K562 (cell line): Measurements from ENCODE around the gene ZNF506. TPM values are rescaled to one million over a fixed set of nuclear protein-coding genes. Genes with fewer than 3 reads are reported as not detected.

Source experiments
- ATF1 ChIP-seq, 2 experiments: fragments of 450-650 bp in 1 of 2; IDR thresholded peaks; 2 replicates each; pipeline ENCODE4 v1.6.1; 2016; ENCODE audit warnings: missing compliant biosample characterization in 1 of 2, missing genetic modification characterization in 1 of 2
- BRD4 ChIP-seq: fragments of 200-600 bp; sonication (generic); IDR thresholded peaks from 2 replicates; pipeline ENCODE4 v1.6.1; 2017; ENCODE audit warnings: inconsistent platforms
- ELF1 ChIP-seq: fragments of 200-800 bp; sonication (Bioruptor generic); IDR thresholded peaks from 2 replicates; pipeline ENCODE4 v1.6.1; 2016; ENCODE audit warnings: missing genetic modification characterization, missing compliant biosample characterization
- ID3 ChIP-seq, 2 experiments: fragments of 250-450 bp in 1 of 2; fragments of 450-650 bp in 1 of 2; sonication (Bioruptor Pico) in 1 of 2; IDR thresholded peaks; 2 replicates each; pipeline versions ENCODE4 v1.6.1 to v1.8.0; 2016 to 2021; ENCODE audit warnings: mild to moderate bottlenecking in 2 of 2, moderate library complexity in 2 of 2, missing compliant biosample characterization in 1 of 2, missing genetic modification characterization in 1 of 2
- MCM7 ChIP-seq, 2 experiments: fragments of 450-650 bp; IDR thresholded peaks; 2 replicates each; pipeline ENCODE4 v1.6.1; 2016 to 2018
- NFXL1 ChIP-seq: fragments of 450-650 bp; formaldehyde crosslinking; IDR thresholded peaks from 2 replicates; pipeline ENCODE4 v1.4.0; 2021; ENCODE audit warnings: mild to moderate bottlenecking
- NR4A1 ChIP-seq, 2 experiments: fragments of 250-450 bp in 1 of 2; fragments of 450-650 bp in 1 of 2; sonication (Bioruptor Pico) in 1 of 2; IDR thresholded peaks; 2 replicates each; pipeline versions ENCODE4 v1.4.0 to v1.6.1; 2016 to 2020; ENCODE audit warnings: mild to moderate bottlenecking in 2 of 2, missing compliant biosample characterization in 1 of 2, missing genetic modification characterization in 1 of 2, moderate library complexity in 1 of 2
- POLR2B ChIP-seq: fragments of 450-650 bp; IDR thresholded peaks from 2 replicates; pipeline ENCODE4 v1.6.1; 2018; ENCODE audit warnings: low read depth; ENCODE audit not compliant: partially characterized antibody
- POLR2H ChIP-seq: IDR thresholded peaks from 2 replicates; pipeline ENCODE4 v1.6.1; 2016; ENCODE audit warnings: missing genetic modification characterization, low read depth, mild to moderate bottlenecking, control low read depth, missing compliant biosample characterization, moderate library complexity
- RBM17 ChIP-seq: fragments of 200-400 bp; formaldehyde crosslinking; IDR thresholded peaks from 2 replicates; pipeline ENCODE4 v1.6.1; 2017; ENCODE audit warnings: low read depth, mild to moderate bottlenecking, low read length, borderline replicate concordance
- TAL1 ChIP-seq: fragments of 450-650 bp; IDR thresholded peaks from 2 replicates; pipeline ENCODE4 v1.6.1; 2016; ENCODE audit warnings: mild to moderate bottlenecking
- YY1 ChIP-seq, 3 experiments: IDR thresholded peaks; 2 replicates each; pipeline ENCODE4 v1.6.1; 2011; ENCODE audit warnings: low read length in 2 of 3, mild to moderate bottlenecking in 2 of 3, moderate library complexity in 2 of 3, borderline replicate concordance in 1 of 3, control low read depth in 1 of 3, low read depth in 1 of 3; ENCODE audit not compliant: insufficient read depth in 3 of 3, insufficient replicate concordance in 2 of 3, control insufficient read depth in 1 of 3, insufficient read length in 1 of 3; ENCODE audit errors: extremely low read depth in 1 of 3
- ZBTB11 ChIP-seq, 3 experiments: fragments of 200-800 bp in 1 of 3; fragments of 250-450 bp in 1 of 3; fragments of 450-650 bp in 1 of 3; sonication (Bioruptor Pico) in 1 of 3; sonication (Bioruptor generic) in 1 of 3; formaldehyde crosslinking in 1 of 3; IDR thresholded peaks; 2 replicates each; pipeline versions ENCODE4 v1.6.1 to v1.8.0; 2016 to 2022; ENCODE audit warnings: mild to moderate bottlenecking in 2 of 3, missing genetic modification characterization in 2 of 3, missing compliant biosample characterization in 1 of 3, moderate library complexity in 1 of 3
- ZNF384 ChIP-seq: IDR thresholded peaks from 2 replicates; pipeline ENCODE4 v1.6.1; 2012; ENCODE audit warnings: low read depth, low read length, improper control_type of control experiment
- ZNF511 ChIP-seq: sonication (generic); formaldehyde crosslinking; IDR thresholded peaks from 2 replicates; pipeline ENCODE4 v1.8.0; 2022; ENCODE audit warnings: mild to moderate bottlenecking, missing genetic modification reagents
- ZNF778 ChIP-seq: fragments of 450-650 bp; formaldehyde crosslinking; IDR thresholded peaks from 2 replicates; pipeline ENCODE4 v1.4.0; 2020; ENCODE audit warnings: mild to moderate bottlenecking, moderate library complexity
- polyA plus RNA-seq, 8 experiments: library from polyadenylated mRNA; depleted of rRNA in 4 of 8; stranded (reverse) in 5 of 8; unstranded in 3 of 8; fragments of >200 nt; fragmentation: Nextera tagmentation in 2 of 8; fragmentation: Illumina TruSeq in 1 of 8; extraction: Ambion mirVana in 2 of 8; extraction: Trizol in 1 of 8; gene quantifications; 2 replicates each; pipeline versions ENCODE4 v1.2.1 to v1.2.3, GENCODE V29; 2011 to 2014; ENCODE audit warnings: inconsistent platforms in 1 of 8, missing spikeins in 1 of 8
- total RNA-seq, 7 experiments: library from RNA; depleted of rRNA in 6 of 7; stranded (reverse); fragments of >200 nt in 6 of 7; fragmentation: Illumina TruSeq in 2 of 7; extraction: Trizol in 2 of 7; gene quantifications; 2 replicates each; pipeline versions ENCODE4 v1.2.1 to v1.2.3, GENCODE V29; 2011 to 2021; ENCODE audit warnings: low replicate concordance in 1 of 7

ZNF506 gene
- total and polyA plus RNA-seq, 9 of the 15 experiments (the other 6 are each of a cell fraction or from before 2014, with no cell fraction given) = 0.03 to 0.44 (median 0.14) TPM; not detected in 2

- TF ChIP-seq ZBTB11 (CRISPR knock-in tag; IDR thresholded peaks at IDR 0.05) = 0 out of 6 replicates have a peak, but pooled peaks of 1 of the 3 experiments have one; percentile 11
- TF ChIP-seq BRD4 = peak; percentile 90; the same call in 1 of the 2 replicates
- TF ChIP-seq ID3 (CRISPR knock-in tag; IDR thresholded peaks at IDR 0.05) = no peak
- TF ChIP-seq ID3 (tag; IDR thresholded peaks at IDR 0.05) = peak; percentile 48; the same call in 1 of the 2 replicates
- TF ChIP-seq TAL1 = no peak
- peak; percentile 94 for TF ChIP-seq POLR2H (tag)
- peak; percentile 66 to 96 (median 84) for TF ChIP-seq YY1 (IDR thresholded peaks at IDR 0.05; ENCODE audit: borderline replicate concordance in 1 of 3, control insufficient read depth in 1 of 3, extremely low read depth in 1 of 3, insufficient read depth in 3 of 3, insufficient read length in 1 of 3, insufficient replicate concordance in 2 of 3, low read depth in 1 of 3, low read length in 2 of 3)
- 0 out of 2 replicates have a peak, but pooled peaks have one; percentile 4 for TF ChIP-seq ZNF384
- no peak for TF ChIP-seq NR4A1 (CRISPR knock-in tag; IDR thresholded peaks at IDR 0.05)
- 0 out of 2 replicates have a peak, but pooled peaks have one; percentile 22 for TF ChIP-seq NR4A1 (tag; IDR thresholded peaks at IDR 0.05)
- no peak for TF ChIP-seq ZNF778 (CRISPR knock-in tag)
- no peak for TF ChIP-seq RBM17
- no peak for TF ChIP-seq ELF1
- no peak for TF ChIP-seq ATF1 (CRISPR knock-in tag; IDR thresholded peaks at IDR 0.05)
- TF ChIP-seq ATF1 (tag; IDR thresholded peaks at IDR 0.05) = peak; percentile 52; the same call in 1 of the 2 replicates
- no peak for TF ChIP-seq MCM7 (IDR thresholded peaks at IDR 0.05)
- TF ChIP-seq NFXL1 (CRISPR knock-in tag) = no peak
- TF ChIP-seq POLR2B = peak; percentile 93
- no peak for TF ChIP-seq ZNF511 (CRISPR knock-in tag)
These were observed 44.4 kb upstream of the ZNF506 start, which contains the start of gene ZNF253 (continued) for GRCh38 chr19:19865750-19866610.
